GDM1 (cell line): ENCODE data around the gene ZFHX3.

ENCODE experiments used
- DNase-seq: peaks from one replicate; lab custom pipeline; 2025; lab: John Stamatoyannopoulos, UW

Gene ZFHX3

DNA sequence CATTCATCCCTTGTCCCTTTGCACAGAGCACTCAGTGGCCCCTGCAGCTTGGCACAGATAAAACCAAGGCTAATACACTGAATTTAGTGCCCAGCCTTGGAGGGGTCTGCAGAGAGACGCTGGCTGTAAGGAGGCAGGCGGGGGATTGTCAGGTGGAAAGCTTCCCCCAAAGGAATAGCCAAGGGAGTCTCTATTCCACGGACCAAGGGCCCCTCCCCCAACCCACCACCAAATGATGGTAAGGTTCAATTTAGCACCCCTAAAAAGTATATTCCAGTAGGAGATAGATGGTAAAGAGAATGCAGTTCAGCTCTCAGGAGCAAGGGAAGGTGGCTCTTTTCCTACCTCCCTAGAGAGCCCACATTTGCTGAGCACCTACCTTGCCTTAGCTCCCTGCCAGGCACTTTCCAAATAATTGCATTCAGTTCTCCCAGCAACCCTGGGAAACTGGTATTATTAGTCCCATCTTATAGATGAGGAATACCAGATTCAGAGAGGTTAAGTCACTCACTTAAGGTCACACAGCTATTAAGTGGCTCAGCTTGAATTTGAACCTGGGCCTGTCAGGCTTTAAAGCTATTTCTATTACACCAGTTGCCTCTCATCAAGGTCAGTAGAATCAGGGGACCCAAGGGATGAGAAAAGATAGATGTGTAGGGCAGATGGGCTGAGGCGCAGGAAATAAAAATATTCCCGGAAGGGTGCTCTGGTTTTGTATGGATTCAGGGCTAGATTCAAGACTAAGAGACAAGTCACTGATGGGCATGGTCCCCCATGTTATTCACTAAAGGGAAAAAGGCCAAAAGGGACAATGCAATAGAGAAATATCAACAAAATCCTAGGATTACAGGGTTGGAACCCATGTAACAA, 20.0 kb upstream of the ZFHX3 start:
- DNase-seq: no peak

DNA sequence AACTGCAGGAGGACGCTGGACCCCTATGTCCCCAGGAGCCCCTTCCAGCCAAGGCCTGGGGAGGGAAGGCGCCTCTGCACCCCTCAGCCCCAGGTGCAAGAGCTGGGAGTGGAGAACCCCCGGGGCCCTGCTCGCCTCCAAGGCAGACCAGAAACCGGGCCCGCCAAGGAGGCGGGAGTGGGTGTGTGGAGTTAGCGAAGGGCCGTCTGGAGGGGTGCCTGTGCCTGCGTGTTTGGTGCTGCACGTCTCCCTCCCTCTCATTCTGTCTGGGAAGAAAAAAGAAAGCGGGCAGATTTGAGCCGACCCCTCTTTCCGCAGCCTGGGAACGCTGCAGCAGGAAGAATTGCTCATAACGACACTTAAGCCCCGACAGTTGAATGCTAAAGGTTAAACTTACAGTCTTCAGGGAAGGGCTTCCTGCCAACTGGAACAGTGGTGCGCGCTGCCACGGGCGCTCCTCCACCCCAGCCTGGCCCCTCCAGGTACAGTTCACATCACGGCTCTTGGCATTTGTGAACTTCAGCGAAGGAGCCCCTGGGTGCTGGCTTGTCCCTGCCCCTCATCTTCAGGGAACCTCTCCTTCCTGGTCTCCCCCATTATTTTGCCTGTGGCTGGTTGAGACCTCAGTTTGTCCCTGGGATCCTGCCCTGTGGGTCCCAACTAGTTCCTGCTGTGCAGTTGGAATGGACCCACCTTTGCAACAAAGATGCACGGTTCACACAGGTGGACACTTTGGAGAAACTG, 19.2 kb upstream of the ZFHX3 start:
- DNase-seq: no peak

DNA sequence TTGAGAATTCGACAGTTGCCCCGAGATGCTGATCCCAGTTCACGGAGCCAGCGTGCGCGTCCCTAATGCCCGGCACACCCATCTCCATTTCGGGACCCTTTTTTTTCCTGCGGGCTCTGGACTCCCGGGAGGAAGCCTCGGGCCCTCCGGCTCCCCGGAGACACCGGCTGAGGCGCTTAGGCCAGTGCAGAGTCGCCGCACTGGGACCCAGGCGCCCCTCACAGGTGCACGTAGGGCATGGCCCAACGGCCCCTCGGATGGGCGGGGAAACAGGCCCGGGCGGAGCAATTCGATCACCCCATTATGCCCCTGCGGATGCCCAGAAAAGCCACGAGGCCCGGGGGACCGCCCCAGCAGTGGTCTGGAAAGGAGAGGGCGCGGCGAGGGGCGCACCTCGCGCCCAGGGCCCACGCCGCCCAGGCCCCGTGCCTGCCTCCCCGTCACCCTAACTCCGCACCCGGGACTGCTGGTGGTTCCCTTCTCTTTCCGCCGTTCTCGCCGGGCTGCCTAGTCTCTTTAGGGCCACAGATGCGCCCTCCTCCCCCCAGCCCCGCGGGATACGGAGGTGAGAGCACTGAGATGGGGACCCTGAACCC, 18.5 kb upstream of the ZFHX3 start:
- no peak for DNase-seq

DNA sequence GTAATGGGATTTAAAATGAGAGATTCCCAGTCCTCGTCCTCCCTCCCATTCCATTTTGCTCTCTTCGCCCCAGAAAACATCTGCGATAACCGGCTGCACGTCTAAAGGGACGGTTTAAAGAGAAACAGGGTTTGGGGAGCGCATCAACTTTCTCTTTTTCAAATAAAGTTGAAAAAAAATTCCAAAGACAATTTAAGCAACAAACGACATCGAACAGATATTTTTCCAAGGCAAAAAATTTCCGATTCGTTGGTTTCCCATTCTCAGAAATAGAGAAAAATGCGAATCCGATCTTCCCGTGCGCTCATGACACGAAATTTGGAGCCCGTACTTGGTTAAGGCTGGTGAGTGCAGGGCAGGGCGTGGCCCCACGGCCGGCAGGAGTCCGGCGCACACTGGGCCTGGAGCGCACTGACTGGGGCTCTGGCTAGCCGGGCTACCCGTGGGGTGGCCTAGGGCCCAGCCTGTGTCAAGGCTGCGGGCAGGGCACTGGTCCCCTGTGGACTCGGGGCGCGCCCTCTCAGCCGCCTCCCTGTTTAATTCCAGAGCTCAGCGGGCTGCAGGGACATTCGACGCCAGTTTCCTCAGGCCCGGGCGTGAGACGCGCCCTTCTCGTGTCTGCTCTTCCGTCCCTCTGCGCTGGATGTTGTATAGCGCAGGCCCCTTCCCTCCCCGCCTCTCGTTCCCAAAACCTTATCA, 17.9 kb upstream of the ZFHX3 start:
- DNase-seq: no peak

DNA sequence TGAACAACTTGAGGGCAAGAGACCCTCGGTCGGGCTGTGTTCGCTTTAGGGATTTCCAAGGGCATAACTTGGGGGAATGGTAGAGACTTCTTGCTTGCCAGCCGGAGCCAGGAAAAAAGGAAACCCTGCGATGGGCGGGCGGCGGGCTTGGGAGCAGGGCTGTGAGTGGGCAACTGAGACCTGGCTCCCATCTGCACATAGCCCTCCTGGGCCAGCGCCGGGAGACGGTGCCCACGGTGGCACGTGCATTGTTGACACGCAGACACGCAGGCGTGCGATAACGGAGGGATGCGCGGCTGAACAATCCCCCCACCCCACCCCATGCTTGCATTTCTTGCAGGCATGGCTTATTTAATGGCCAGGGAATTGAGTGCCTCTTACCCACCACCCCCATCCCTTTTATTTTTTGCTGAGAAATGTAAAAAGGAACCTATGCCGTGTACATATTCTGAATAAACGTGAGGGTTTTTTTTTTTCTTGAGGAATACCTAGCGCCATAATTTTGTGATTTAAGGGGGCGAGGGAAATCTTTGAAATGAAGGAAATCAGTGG, 17.1 kb upstream of the ZFHX3 start:
- no peak for DNase-seq

DNA sequence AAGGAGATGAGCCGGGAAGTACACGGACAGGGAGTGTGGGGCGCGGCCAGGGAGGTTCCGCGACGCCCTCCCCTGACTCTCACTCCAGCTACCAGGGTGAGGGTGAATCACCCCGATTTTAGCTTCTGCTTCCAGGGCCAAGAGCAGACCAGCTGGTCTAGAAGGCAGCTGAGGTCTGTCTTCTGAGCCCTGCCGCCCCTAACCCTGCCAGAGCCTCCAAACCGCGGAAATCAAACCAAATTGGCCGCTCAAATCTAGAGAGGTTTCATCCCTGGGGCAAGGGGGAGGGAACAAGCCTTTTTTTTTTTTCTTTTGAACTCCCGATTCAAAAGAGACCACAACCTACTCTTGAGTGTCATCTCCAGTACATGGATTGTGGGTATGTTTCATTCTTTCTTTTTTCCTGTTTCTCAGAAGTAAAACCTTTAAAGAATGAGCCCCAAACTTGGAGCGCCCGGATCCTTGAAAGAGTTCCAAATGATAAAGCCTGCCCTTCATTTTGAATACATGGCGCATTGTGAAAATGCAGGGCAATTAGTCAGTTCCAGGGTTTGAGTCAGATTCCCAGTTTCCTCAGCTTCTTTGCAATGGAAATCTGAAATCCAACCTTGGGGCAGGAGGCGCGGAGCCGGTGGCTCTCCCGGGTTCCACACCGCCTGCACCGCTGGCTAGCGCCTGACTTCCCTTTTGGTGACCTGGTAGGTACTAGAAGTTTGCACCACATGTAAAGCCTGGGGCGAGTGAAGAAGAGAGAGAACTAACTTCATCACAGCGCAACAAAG, 16.5 kb upstream of the ZFHX3 start:
- peak; percentile 4 for DNase-seq

DNA sequence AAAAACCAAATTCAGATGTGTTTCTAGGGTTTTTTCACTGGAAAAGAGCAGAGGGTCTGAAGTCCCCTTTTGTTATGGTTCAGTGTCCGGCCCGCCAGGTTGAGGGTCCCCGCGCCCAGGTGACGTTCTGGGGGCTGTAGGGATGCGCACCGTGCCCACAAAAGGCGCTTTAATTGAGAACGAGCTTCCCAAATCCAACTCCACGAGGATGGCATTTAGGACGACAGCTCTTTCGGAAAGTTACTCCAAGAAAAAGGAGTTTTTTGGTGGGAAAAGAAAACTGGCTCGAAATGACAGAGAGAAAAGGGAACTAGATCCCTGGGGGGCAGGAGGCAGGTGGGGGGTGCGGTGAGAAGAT, 15.9 kb upstream of the ZFHX3 start:
- no peak for DNase-seq

DNA sequence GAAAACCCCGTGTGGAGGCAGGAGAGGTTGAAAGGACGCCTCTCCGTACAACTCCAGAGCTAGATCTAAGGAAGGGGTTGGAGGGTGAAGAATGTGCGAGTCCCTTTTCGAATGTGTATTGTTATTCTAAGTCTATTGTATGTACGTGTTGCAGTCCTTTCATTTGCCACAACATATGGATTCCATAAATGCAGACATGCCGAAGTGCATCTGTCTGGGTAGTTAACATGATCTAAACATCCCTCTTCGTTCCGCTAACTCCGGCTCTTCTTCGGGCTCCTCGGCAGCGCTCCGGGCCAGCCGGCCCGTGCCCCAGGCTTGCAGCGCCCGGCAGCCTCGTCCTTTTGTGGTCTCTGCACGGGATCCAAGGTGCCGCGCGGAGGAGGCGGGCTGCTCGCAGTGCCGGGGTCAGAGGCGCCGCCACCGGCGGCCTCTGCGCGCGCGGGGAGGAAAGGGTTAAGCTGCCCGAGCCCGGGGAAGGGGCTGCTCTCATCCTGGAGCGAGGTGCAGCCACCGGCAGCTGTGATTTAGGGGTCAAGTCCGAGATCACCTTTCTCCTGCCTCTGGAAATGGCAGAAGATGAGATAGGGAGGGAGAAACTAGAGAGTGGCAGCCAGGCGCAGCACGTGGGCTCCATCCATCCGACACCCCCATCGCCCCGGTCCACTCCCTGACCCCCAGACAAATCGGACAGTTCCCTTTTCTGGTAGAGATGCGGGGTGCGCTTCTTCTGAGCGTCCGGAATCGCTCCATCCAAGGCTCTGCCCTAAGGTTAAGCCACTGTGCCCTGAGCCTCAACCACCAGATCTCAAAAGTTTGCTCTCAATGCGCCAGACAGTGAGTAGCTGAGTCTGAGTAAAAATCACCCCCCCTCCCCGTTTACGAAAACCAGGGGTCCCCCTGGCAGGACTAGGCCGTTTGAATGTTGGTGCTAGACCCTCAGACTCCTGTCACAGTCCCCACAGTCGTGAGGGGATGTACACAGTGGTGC, 15.1 kb upstream of the ZFHX3 start:
- DNase-seq: no peak

DNA sequence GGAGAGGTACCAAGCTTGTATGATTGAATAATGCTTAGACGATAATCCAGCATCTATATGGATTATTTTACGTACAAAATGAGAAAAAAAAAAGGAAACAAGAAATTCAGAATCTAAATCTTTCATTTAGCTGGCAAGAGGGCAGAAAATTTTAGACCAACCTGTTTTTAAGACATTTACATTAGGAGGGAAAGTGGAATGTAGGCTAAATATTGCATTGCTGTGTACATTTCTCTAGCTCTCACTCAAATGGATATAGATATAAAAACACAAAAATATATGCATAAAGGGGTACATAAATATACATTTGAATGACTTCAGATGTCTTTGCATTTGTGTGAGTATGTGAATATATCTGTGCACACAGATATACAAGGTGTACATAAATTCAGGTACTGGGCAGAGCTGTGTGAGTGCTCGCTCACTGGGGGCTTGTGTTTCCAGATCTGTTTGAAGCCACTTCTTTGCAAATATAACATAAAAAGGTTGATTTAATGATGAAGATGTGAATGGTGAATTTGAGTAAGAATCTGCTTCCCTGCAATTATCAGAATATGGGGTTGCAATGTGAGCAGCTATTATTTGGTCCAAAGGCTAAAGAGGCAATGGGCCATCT, 14.2 kb upstream of the ZFHX3 start:
- DNase-seq: no peak

DNA sequence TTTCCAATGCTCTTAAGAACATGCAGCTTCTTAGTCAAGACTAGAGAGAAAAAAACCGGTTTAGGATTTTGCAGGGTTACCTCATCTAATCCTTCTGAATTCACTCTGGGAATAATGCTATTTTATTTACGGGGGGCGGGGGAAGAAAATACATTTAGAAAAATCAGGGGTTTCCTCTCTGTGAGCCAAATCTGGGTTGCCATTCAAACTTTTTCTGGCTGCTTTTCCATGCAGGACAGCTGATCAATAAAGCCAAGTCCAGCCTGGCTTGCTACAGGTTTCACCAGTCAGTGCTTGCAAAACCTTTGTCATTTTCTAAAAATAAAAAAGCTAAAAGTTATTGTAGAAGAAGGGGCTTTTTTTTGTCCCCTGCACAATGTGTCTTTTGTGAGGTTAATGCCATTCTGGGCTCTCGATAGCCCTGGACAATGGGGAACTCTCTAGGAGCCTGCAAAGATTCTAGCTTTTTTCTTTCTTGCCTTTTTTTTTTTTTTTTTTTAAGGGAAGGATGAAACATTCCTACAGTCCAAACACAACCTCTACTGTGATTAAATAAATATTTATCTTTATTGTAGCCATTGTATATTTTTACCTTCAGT, 13.1 kb upstream of the ZFHX3 start:
- no peak for DNase-seq

DNA sequence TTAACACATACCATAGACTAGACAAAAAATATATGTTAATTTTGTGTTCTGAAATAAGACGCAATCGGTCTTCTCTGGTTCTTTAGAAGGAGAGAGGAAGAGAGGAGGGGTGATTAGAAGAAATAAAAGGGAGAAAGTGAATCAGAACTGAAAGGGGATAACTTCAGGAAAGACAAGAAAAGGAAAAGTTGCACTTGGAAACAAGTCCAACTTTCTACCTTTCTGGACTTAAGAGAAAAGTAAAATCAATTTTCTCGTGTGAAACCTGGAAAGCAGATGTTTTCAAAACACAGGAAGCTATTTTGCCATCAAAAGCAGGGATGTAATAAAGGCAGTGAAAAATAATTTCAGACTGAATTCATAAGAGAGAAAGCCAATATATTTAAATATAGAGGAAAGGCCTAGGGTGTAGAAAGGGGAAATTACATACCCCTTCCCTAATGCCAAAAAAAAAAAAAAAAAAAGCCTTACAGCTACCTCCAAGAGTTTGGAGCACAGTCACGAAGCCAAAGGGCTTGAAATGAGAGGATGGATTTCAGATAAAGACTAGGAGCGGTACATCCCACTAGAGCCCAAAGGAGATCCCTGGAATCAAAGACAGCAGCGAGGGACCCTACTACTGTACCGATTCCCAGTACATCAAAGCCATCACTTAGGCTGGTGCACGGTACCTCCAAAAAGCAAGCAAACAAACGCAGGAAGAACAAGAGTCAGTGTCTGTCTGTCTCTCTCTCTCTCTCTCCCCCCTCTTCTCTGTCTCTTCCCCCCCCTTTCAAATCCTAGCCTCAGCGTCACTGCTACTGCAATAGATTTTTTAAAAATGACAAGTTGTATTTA, 12.1 kb upstream of the ZFHX3 start:
- no peak for DNase-seq

DNA sequence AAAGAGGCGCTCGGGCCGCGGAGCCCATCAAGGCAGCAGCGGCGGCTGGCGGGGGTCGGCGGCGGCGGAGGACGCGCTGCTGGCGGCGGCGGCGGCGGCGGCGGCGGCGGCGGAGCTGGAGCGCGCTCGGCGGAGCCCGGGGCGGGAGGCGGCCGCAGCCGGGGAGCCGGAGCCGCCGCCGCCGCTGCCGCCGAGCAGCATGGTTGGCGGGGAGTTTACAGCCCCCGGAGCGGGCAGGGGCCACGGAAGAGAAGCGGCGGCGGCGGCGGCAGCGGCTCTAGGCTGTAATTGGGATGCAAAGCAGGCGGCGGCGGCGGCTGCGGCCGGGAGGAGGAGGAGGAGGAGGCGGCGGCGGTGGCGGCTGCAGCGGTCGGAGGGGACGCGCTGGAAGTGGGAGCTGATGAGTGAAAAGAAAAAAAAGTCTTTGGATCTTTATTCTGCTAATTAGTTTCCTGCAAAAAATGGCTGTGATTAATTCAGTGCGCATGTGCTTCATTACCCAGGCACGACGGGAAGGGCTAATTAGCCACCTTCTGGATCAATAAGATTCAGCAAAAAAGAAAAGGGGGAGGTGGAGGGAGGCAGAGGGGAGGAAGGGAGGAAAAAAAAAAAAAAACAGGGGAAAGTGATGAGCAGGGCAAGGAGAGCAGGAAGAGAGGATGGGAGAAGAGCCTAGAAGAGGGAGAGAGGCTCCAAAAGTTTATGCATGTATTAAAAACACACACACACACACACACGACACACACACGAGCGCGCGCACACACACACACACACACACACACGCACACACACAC, 10.9 kb upstream of the ZFHX3 start:
- DNase-seq: no peak

DNA sequence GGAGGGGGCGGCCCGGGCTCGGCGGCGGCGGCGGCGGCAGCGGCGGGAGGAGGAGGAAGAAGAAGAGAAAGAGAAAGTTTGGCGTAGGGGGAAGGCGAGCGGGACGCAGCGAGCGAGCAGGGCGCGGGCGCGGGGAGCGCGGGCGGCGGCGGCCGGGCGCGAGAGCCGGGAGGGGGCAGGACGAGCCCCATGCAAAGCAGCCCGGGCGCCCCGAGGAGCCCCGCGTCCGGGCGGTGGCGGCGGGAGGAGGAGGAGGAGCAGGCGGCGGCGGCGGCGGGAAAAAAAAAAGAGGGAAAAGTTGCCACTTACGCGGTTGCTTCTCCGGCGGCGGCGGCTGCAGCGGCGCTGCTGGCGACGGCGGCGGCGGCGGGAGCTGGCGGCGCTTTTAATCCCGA, 10.3 kb upstream of the ZFHX3 start:
- DNase-seq: peak; percentile 2

DNA sequence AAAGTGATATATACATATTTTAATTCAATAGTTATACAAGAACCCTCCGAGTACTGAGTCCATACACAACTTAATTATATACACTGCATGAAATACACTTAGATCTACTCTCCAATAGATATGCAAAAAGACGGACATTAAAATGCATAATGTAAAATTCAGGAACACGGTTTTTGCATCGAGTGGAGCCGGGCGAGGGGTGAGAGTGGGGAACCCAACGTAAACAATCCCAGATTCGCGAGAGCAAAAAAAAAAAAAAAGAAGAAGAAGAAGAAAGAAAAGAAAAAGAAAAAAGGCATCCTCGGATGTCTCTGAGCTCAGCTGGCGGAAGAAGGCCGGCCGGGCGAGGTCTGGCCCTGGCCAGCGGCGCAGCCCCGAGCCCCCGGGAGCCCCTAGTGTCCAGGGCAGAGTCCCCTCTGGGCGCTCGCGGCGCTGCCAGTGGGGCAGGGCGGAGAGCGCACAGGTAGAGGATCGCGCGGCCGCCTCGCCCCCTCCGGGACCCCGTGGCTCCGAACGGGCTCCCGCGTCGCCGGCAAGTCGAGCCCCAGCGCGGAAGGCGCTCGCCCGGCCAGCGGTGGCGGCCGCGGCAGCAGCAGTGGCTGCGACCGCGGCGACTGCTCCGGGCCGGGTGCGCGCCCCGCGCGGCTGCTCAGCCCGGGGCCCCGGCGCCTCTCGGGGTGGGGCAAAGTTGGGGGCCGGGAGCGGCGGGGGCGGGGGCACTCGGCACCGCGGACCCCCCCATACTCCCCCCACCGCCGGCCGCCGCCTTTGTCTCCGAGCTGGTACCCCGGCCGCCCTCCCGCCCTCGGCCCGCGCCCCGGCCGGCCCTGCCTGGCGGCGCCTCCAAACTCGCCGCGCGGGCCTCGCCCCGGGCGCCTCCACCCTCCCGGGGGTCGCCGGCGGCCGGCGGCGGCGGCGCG, 9.6 kb upstream of the ZFHX3 start:
- DNase-seq: no peak

DNA sequence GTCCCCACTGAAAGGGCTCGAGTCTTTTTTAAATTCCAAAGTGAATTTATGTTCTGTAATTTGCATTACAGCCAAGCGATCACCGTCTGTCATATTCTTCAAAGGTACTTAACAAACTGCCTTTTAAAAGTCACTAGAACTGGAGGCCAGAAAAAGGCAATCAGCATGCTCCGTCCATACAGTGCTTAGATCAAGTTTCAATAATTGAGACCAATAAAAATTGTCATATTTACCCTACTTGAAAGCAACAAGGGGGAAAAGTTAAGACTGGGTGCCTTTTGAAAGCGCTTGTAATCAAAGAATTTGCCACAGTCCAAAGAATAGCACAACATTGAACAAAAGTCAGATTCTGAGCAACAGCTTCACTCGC, 9.0 kb upstream of the ZFHX3 start:
- no peak for DNase-seq

DNA sequence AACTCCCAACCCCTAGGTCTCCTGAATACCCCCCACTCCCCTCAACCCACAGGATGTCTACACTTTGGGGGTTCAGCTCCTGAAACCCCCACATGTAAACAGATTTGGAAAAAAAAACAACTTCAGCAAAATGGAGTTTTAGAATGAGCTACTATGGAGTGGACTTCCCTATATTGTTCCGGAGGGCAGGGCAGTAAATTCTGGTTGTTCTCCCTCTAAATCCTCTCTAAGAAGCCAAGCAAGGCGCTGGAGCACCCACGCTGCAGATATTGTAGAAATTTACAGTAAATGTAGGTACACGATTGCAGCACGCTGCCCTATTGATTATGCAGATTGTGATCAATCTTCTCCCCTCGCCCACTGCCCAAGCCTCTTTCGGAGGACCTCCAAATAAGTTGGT, 8.5 kb upstream of the ZFHX3 start:
- DNase-seq: no peak
